HG03442 (cell line): Measurements from ENCODE around the gene FBXW5.

Experiments used
- ATAC-seq: cut with Tn5 transposase; IDR thresholded peaks from one replicate; pipeline ENCODE4 v1.9.1; 2021; ENCODE audit warnings: mild to moderate bottlenecking, moderate library complexity; ENCODE audit not compliant: unreplicated experiment

Gene FBXW5

GRCh38 chr9:136949817-136950655, 5.5 kb upstream of the FBXW5 start:
- peak; percentile 82 for ATAC-seq

GRCh38 chr9:136949239-136949816, 4.8 kb upstream of the FBXW5 start:
- no peak for ATAC-seq

- no peak for ATAC-seq
Measured at GRCh38 chr9:136947955-136948510, 3.5 kb upstream of the FBXW5 start.

- no peak for ATAC-seq
Measured at GRCh38 chr9:136947028-136947891, 2.7 kb upstream of the FBXW5 start.

GRCh38 chr9:136946228-136947027, 1.9 kb upstream of the FBXW5 start:
- no peak for ATAC-seq

- ATAC-seq, result no peak
Measured at GRCh38 chr9:136945333-136946227, 1.0 kb upstream of the FBXW5 start.

GRCh38 chr9:136944212-136944518, 373 bp downstream of the FBXW5 start:
- no peak for ATAC-seq

- peak; percentile 11 for ATAC-seq
Measured at GRCh38 chr9:136943291-136944211, 987 bp downstream of the FBXW5 start.

- ATAC-seq, result no peak
Measured at GRCh38 chr9:136942881-136943230, 1.7 kb downstream of the FBXW5 start.

GRCh38 chr9:136942112-136942880, 2.2 kb downstream of the FBXW5 start:
- ATAC-seq, result no peak

- ATAC-seq, result no peak
Measured at GRCh38 chr9:136941231-136942111, 3.1 kb downstream of the FBXW5 start.

- ATAC-seq, result no peak
Measured at GRCh38 chr9:136940526-136941230, 3.9 kb downstream of the FBXW5 start.

- no peak for ATAC-seq
Measured at GRCh38 chr9:136939996-136940525, 4.5 kb downstream of the FBXW5 start.

- ATAC-seq, result no peak
Measured at GRCh38 chr9:136939431-136939995, 5.0 kb downstream of the FBXW5 start.

GRCh38 chr9:136937186-136938001, 7.1 kb downstream of the FBXW5 start:
- ATAC-seq, result no peak
